ENCODE results near the gene CLTA. TPM values are rescaled to one million over a fixed set of nuclear protein-coding genes. Genes with fewer than 3 reads are reported as not detected.
A peak's percentile ranks its signal among the peaks of the same experiment; 100 is the strongest.

The CLTA gene
- total RNA-seq, 1 donor from 2014 or later, result 330 TPM

DNA sequence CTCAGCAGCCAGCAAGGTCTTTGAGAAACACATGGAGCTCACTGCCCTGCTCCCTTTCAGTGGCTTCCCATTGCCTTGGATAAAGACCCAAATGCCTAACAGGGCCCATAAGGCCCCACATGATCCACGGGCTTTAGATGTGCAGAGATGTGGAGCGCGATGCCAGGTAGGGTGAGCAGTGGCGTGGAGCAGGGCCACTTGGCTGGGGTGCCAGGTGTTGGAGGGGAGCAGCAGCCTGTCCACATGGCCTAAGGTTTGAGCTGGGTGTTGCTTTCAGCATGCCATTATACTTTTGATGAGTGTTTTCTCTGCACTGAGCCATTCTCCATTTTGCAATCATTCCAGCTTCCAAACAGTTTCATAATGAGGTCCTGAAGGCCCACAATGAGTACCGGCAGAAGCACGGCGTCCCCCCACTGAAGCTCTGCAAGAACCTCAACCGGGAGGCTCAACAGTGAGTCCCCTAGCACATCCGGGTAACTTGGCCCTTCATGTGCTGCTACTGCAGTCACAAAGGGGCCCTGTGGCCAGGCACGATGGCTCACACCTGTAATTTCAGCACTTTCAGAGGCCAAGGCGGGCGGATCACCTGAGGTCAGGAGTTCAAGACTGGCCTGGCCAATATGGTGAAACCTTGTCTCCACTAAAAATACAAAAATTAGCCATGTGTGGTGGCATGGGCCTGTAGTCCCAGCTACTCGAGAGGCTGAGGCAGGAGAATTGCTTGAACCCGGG, 43.1 kb upstream of the CLTA start:
- no peak for DNase-seq (ENCODE audit: low spot score)
- Mint-ChIP-seq H3K27me3 (ENCODE audit: unreplicated experiment) (peaks cover 18% of the 10 kb centered on the region), H3K4me3 (ENCODE audit: unreplicated experiment) (peak overlapping the region; percentile 79), H3K36me3 (ENCODE audit: low read depth, unreplicated experiment) (peaks cover 22% of the 10 kb centered on the region), H3K4me1 (ENCODE audit: unreplicated experiment) (peaks cover 20% of the 10 kb centered on the region), H3K27ac (ENCODE audit: unreplicated experiment) (no peak overlapping the region), H3K9me3 (ENCODE audit: unreplicated experiment) (peaks cover 5% of the 10 kb centered on the region)
- no peak for TF ChIP-seq CTCF (IDR thresholded peaks at IDR 0.05; ENCODE audit: unreplicated experiment)

DNA sequence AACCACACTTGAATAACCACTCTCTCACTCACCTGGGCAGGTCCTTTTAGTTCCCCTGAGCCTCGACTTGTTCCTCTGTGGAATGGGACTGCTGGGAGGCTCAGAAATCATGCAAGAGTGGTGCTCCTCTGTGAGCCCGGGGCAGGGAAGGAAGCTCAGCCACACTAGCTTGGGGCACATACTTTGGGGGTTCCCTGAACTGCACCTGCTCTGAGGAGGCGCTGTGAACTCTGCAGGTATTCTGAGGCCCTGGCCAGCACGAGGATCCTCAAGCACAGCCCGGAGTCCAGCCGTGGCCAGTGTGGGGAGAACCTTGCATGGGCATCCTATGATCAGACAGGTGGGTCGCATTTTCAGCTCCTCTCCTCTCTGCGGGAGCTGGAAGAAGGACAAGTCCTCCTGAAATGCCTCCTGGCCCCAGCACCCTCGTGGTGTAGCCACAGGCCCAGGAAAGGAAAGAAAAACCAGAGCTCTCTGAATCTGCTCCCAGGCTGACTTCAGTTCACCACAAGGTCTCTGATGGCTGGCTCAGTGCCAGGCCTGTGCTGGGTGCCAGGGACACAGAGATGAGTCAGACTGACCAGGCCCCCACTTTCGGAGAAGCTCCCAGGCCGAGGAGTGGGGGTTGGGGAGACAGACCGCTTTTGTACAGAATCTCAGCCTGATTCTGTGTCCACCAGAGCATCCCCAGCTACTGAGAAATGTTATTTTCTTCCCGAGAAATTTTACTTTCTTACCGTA, 42.2 kb upstream of the CLTA start:
- no peak for DNase-seq (ENCODE audit: low spot score)
- TF ChIP-seq CTCF (IDR thresholded peaks at IDR 0.05; ENCODE audit: unreplicated experiment), result no peak
- Mint-ChIP-seq H3K36me3 (ENCODE audit: low read depth, unreplicated experiment) (peaks cover 22% of the 10 kb centered on the region), H3K27ac (ENCODE audit: unreplicated experiment) (no peak overlapping the region), H3K4me1 (ENCODE audit: unreplicated experiment) (peaks cover 20% of the 10 kb centered on the region), H3K27me3 (ENCODE audit: unreplicated experiment) (peaks cover 16% of the 10 kb centered on the region), H3K9me3 (ENCODE audit: unreplicated experiment) (peaks cover 5% of the 10 kb centered on the region), H3K4me3 (ENCODE audit: unreplicated experiment) (no peak overlapping the region)

GRCh38 chr9:36149197-36149596, 41.5 kb upstream of the CLTA start:
- no peak for DNase-seq (ENCODE audit: low spot score)
- H3K27me3 Mint-ChIP-seq (ENCODE audit: unreplicated experiment), result peaks cover 18% of the 10 kb centered on the region
- H3K27ac Mint-ChIP-seq (ENCODE audit: unreplicated experiment), result no peak overlapping the region
- peaks cover 5% of the 10 kb centered on the region for H3K9me3 Mint-ChIP-seq (ENCODE audit: unreplicated experiment)
- no peak for TF ChIP-seq CTCF (IDR thresholded peaks at IDR 0.05; ENCODE audit: unreplicated experiment)
- H3K36me3 Mint-ChIP-seq (ENCODE audit: low read depth, unreplicated experiment), result peaks cover 21% of the 10 kb centered on the region
- H3K4me3 Mint-ChIP-seq (ENCODE audit: unreplicated experiment), result no peak overlapping the region
- peaks cover 22% of the 10 kb centered on the region for H3K4me1 Mint-ChIP-seq (ENCODE audit: unreplicated experiment)

- Mint-ChIP-seq H3K27me3 (ENCODE audit: unreplicated experiment) (peaks cover 13% of the 10 kb centered on the region), H3K4me1 (ENCODE audit: unreplicated experiment) (peaks cover 25% of the 10 kb centered on the region), H3K36me3 (ENCODE audit: low read depth, unreplicated experiment) (peaks cover 12% of the 10 kb centered on the region), H3K9me3 (ENCODE audit: unreplicated experiment) (no peaks in the 10 kb centered on the region), H3K4me3 (ENCODE audit: unreplicated experiment) (no peak overlapping the region), H3K27ac (ENCODE audit: unreplicated experiment) (peak overlapping the region; percentile 57)
- DNase-seq (ENCODE audit: low spot score), result no peak
- TF ChIP-seq CTCF (IDR thresholded peaks at IDR 0.05; ENCODE audit: unreplicated experiment), result no peak
Measured at GRCh38 chr9:36150574-36151315, 40.0 kb upstream of the CLTA start.
